Esophagus muscularis mucosa (tissue), 4 donors: Measurements from ENCODE around the gene TRIM56. TPM values are rescaled to one million over a fixed set of nuclear protein-coding genes. Genes with fewer than 3 reads are reported as not detected.
"Not testable (repeated sequence)": the region's sequence is repeated elsewhere in the genome, so short reads cannot be mapped to it uniquely, and the experiment has no call there.

Experiments
- DNase-seq: peaks from one replicate; pipeline ENCODE4 v3.0.0-alpha.2; 2017; ENCODE audit errors: extremely low spot score
- H3K27ac ChIP-seq, 4 donors: fragments of 200-600 bp; sonication (generic); replicated peaks in 1 of 4; 1 replicate in 3 of 4; 2 replicates in 1 of 4; pipeline ENCODE4 v1.5.1; 2016 to 2019; ENCODE audit warnings: mild to moderate bottlenecking in 1 of 4
- H3K27me3 ChIP-seq, 4 donors: fragments of 200-600 bp; sonication (generic); one replicate each; pipeline versions ENCODE4 v1.5.1 to v1.6.0; 2016 to 2019
- H3K36me3 ChIP-seq, 4 donors: fragments of 200-600 bp; sonication (generic); one replicate each; pipeline ENCODE4 v1.5.1; 2016 to 2019
- H3K4me1 ChIP-seq, 4 donors: fragments of 200-600 bp; sonication (generic); one replicate each; pipeline ENCODE4 v1.5.1; 2016 to 2019
- H3K4me3 ChIP-seq, 4 donors: fragments of 200-600 bp; sonication (generic); 1 replicate in 2 of 4; 2 replicates in 2 of 4; pipeline ENCODE4 v1.5.1; 2016 to 2019; ENCODE audit warnings: mild to moderate bottlenecking in 4 of 4, moderate library complexity in 1 of 4
- H3K9me3 ChIP-seq, 4 donors: fragments of 200-600 bp; sonication (generic); 1 replicate in 3 of 4; 2 replicates in 1 of 4; pipeline ENCODE4 v1.5.1; 2016 to 2019
- EP300 ChIP-seq: sonication (generic); formaldehyde crosslinking; IDR thresholded peaks from one replicate; pipeline ENCODE4 v1.6.1; 2017; ENCODE audit warnings: antibody characterized with exemption
- POLR2A ChIP-seq: fragments of 450-650 bp; IDR thresholded peaks from one replicate; pipeline ENCODE4 v1.6.1; 2017; ENCODE audit warnings: antibody characterized with exemption, moderate library complexity, mild to moderate bottlenecking, low read depth
- POLR2AphosphoS5 ChIP-seq, 2 donors: sonication (generic); formaldehyde crosslinking; IDR thresholded peaks; one replicate each; pipeline ENCODE4 v1.6.1; 2017; ENCODE audit warnings: antibody characterized with exemption in 2 of 2
- WGBS: methylation state at CpG from one replicate; pipeline ENCODE4 v1.1.5; 2018; 5-methylcytosine and 5-hydroxymethylcytosine counted together
- intact Hi-C: fragments of 100-400 bp; cut with DNase I; formaldehyde crosslinking; loops from one replicate; pipeline ENCODE4 v1.15.1; 2023
- total RNA-seq, 4 donors: library from RNA; depleted of rRNA; stranded (reverse); fragments of >200 nt; gene quantifications; one replicate each; pipeline versions ENCODE4 v1.1.0 to v1.2.1, GENCODE V29; 2016
- TF ChIP-seq, protein P1 (sequence below), 3 experiments: fragments of 200-600 bp in 2 of 3; fragments of 450-650 bp in 1 of 3; sonication (generic) in 2 of 3; IDR thresholded peaks; one replicate each; pipeline ENCODE4 v1.5.1; 2017 to 2019; ENCODE audit warnings: antibody characterized with exemption in 3 of 3, mild to moderate bottlenecking in 2 of 3, moderate library complexity in 1 of 3

TRIM56 gene
- total RNA-seq, 4 donors from 2014 or later: 16.2 to 25.1 (median 22.9) TPM

DNA sequence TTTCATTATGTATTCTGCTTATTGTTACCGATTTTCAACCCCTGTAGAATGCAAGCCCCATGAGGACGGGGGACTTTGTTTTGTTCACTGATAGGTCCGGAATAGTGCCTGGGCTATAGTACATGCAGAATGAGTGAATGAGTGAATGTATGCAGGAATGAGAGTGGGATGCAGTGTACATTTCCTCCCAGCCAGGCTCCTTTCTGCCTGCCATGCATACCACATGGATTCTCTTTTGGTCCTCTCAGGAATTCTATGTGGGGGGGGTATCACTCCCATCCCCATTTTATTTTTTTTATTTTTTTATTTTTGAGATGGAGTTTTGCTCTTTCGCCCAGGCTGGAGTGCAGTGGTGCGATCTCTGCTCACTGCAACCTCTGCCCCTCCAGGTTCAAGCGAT, 16.7 kb downstream of the TRIM56 start:
- intact Hi-C loops: no loop called here
- Histone ChIP-seq H3K4me3 (no peak overlapping the region), H3K9me3 (no peaks in the 10 kb centered on the region), H3K27me3 (no peaks in the 10 kb centered on the region), H3K36me3 (no peaks in the 10 kb centered on the region), H3K27ac (no peak overlapping the region), H3K4me1 (peaks cover 23 to 35% (median 27%) of the 10 kb centered on the region in 4 donors)
- WGBS: 95% methylated on average over 6 of the region's 6 CpGs
- TF ChIP-seq POLR2A (no peak), EP300 (no peak), POLR2AphosphoS5 (IDR thresholded peaks at IDR 0.05) (no peak)
- TF ChIP-seq, protein P1, sequence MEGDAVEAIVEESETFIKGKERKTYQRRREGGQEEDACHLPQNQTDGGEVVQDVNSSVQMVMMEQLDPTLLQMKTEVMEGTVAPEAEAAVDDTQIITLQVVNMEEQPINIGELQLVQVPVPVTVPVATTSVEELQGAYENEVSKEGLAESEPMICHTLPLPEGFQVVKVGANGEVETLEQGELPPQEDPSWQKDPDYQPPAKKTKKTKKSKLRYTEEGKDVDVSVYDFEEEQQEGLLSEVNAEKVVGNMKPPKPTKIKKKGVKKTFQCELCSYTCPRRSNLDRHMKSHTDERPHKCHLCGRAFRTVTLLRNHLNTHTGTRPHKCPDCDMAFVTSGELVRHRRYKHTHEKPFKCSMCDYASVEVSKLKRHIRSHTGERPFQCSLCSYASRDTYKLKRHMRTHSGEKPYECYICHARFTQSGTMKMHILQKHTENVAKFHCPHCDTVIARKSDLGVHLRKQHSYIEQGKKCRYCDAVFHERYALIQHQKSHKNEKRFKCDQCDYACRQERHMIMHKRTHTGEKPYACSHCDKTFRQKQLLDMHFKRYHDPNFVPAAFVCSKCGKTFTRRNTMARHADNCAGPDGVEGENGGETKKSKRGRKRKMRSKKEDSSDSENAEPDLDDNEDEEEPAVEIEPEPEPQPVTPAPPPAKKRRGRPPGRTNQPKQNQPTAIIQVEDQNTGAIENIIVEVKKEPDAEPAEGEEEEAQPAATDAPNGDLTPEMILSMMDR (IDR thresholded peaks at IDR 0.05): no peak
- no peak for DNase-seq

DNA sequence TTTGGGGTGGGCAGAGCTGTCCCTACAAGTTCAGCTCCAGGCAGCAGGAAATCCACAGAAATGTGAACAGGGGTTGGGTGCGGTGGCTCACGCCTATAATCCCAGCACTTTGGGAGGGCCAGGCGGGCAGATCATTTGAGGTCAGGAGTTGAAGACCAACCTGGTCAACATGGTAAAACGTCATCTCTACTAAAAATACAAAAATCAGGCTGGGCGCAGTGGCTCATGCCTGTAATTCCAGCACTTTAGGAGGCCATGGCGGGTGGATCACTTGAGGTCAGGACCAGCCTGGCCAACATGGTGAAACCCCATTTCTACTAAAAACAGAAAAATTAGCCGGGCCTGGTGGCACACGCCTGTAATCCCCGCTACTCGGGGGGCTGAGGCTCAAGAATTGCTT, 18.4 kb downstream of the TRIM56 start:
- H3K4me3 ChIP-seq, intact Hi-C loops, H3K27ac ChIP-seq, H3K9me3 ChIP-seq, H3K27me3 ChIP-seq, H3K36me3 ChIP-seq, DNase-seq: not testable (repeated sequence)
- peaks cover 27 to 43% (median 33%) of the 10 kb centered on the region in 4 donors for H3K4me1 ChIP-seq
- 91% methylated on average over 10 of the region's 10 CpGs for WGBS

DNA sequence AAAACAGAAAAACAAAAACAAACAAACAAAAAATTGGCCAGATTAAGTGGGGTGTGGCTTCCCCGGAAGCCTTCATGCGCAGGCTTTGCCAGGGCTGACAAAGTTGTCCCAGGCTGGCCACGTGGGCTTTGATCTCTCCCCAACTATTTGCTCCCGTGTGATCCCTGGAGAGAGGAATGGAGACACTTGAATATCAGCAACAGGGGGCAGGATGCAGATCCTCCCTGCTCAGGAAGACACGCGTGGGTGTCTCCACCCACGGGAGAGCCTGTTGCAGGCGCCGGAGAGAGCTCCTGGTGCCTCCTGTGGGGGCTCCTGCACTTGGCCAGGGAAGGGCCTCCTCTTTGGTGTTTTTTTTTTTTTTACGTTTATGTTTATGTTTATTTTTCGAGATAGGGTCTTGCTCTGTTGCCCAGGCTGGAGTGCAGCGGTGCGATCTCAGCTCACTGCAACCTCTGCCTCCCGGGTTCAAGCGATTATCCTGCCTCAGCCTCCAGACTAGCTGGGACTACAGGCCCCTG, 19.0 kb downstream of the TRIM56 start:
- Histone ChIP-seq H3K4me3 (no peak overlapping the region), H3K9me3 (no peaks in the 10 kb centered on the region), H3K4me1 (peaks cover 28 to 44% (median 34%) of the 10 kb centered on the region in 4 donors), H3K27me3 (no peaks in the 10 kb centered on the region), H3K36me3 (no peaks in the 10 kb centered on the region), H3K27ac (no peak overlapping the region)
- TF ChIP-seq, protein P1 (IDR thresholded peaks at IDR 0.05): no peak
- no peak for TF ChIP-seq POLR2A
- TF ChIP-seq EP300: no peak
- TF ChIP-seq POLR2AphosphoS5 (IDR thresholded peaks at IDR 0.05): no peak
- intact Hi-C loops: no loop called here
- DNase-seq: no peak
- 73% methylated on average over 15 of the region's 15 CpGs for WGBS

DNA sequence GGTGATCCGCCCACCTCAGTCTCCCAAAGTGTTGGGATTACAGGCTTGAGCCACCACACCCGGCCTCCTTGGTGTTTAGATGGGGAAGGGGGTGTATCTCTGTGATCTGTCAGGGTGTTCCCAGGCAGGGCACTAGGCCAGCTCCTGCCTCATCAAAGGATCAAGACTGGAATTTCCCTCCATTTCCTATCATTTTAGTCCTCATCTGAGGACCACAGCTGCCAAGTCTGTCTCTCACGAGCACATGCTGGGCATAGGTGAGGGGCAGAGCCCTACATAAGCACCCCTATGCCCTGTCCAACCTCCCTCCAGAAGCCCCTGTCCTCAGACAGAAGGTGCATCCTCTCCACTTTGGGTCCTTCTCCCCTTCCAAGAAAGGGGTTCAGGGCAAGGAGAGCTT, 19.5 kb downstream of the TRIM56 start:
- H3K27ac ChIP-seq: no peak overlapping the region
- no peaks in the 10 kb centered on the region for H3K27me3 ChIP-seq
- peaks cover 23 to 40% (median 29%) of the 10 kb centered on the region in 4 donors for H3K4me1 ChIP-seq
- intact Hi-C loops: no loop called here
- TF ChIP-seq EP300: no peak
- no peak for TF ChIP-seq POLR2A
- no peak for TF ChIP-seq POLR2AphosphoS5 (IDR thresholded peaks at IDR 0.05)
- H3K9me3 ChIP-seq: no peaks in the 10 kb centered on the region
- no peak overlapping the region for H3K4me3 ChIP-seq
- no peak for DNase-seq
- H3K36me3 ChIP-seq: no peaks in the 10 kb centered on the region
- 59% methylated on average over 3 of the region's 3 CpGs for WGBS

DNA sequence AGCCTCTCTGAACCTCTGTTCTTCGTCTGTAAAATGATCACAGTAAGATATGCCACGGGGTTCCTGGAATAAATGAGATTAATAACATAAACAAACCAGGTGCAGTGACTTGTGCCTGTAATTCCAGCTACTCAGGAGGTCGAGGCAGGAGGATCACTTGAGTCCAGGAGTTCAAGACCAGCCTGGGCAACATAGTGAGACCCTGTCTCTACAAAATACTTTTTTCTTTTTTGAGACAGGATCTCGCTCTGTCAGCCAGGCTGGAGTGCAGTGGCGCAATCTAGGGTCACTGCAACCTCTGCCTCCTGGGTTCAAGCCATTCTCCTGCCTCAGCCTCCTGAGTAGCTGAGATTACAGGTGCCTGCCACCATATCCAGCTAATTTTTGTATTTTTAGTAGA, 20.0 kb downstream of the TRIM56 start:
- H3K36me3 ChIP-seq, H3K27ac ChIP-seq, H3K4me3 ChIP-seq, H3K9me3 ChIP-seq, intact Hi-C loops, DNase-seq, H3K27me3 ChIP-seq: not testable (repeated sequence)
- H3K4me1 ChIP-seq: peaks cover 19 to 35% (median 25%) of the 10 kb centered on the region in 4 donors
- WGBS: 75% methylated on average over 5 of the region's 5 CpGs

DNA sequence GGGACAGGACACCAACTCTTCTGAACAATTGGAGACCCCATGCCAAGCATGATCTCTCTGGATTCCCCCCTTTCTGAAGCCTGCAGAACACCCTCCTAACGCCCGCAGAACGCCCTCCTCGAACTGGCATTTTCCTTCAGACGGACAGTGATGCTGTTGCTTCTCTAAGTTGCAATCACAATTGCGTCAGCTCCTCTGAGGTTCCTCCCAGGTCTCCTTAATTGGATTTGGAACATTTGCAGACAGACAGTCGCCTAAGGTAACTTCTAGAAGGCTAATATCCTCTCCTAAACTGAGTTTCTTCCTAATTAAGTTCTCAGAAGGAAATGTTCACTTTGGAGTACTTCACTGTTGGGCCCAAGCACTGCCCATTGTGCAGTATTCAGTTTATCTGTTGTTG, 21.1 kb downstream of the TRIM56 start:
- Histone ChIP-seq H3K4me1 (peaks cover 15 to 34% (median 20%) of the 10 kb centered on the region in 4 donors), H3K27ac (no peak overlapping the region), H3K27me3 (no peaks in the 10 kb centered on the region), H3K4me3 (no peak overlapping the region), H3K36me3 (no peaks in the 10 kb centered on the region), H3K9me3 (no peaks in the 10 kb centered on the region)
- 81% methylated on average over 7 of the region's 7 CpGs for WGBS
- DNase-seq: no peak
- TF ChIP-seq POLR2AphosphoS5 (IDR thresholded peaks at IDR 0.05) (no peak), EP300 (no peak), POLR2A (no peak)
- TF ChIP-seq, protein P1 (IDR thresholded peaks at IDR 0.05): no peak
- intact Hi-C loops: no loop called here
